ENCODE results near the gene WSB2.
A peak's percentile ranks its signal among the peaks of the same experiment; 100 is the strongest.
"Not testable (repeated sequence)": the region's sequence is repeated elsewhere in the genome, so short reads cannot be mapped to it uniquely, and the experiment has no call there.

Gene WSB2

DNA sequence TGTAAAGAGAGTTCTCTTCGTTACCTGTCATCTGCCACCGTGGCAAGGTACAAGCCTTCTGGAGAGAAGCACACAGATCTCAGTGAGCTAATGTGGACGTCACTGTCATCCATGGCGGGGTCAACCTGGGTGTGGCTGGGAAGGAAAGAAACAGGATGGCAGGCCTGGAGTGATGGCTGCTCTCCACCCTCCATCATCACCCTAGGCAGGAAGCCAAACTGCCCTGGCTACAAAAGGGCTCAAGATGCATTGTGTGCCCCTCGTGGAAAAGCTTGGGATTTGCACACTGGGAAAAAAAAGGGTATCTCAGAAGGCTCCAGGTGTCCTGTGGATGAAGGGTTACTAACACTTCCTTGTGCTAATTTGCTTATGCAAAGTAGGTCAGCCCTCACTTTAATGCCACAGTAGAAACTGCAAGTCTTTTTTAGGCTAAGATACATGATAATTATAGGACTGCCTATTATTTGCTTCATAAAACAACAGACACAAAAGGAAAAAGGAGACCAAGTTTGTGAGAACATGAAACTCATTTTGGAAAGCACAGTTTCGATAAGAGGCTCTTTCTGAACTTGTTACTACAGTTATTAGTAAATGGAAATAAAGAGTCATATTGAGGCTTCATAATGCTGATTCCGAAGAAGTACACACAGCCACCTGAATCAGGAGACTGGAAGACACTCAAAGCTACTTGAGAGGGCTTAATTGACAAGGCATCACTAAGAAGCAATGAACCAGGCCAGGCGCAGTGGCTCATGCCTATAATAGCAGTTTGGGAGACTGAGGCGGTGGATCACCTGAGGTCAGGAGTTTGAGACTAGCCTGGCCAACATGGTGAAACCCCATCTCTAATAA lies 25.6 kb downstream of the WSB2 start:
- no peak for DNase-seq (ENCODE audit: low read depth, low spot score)

DNA sequence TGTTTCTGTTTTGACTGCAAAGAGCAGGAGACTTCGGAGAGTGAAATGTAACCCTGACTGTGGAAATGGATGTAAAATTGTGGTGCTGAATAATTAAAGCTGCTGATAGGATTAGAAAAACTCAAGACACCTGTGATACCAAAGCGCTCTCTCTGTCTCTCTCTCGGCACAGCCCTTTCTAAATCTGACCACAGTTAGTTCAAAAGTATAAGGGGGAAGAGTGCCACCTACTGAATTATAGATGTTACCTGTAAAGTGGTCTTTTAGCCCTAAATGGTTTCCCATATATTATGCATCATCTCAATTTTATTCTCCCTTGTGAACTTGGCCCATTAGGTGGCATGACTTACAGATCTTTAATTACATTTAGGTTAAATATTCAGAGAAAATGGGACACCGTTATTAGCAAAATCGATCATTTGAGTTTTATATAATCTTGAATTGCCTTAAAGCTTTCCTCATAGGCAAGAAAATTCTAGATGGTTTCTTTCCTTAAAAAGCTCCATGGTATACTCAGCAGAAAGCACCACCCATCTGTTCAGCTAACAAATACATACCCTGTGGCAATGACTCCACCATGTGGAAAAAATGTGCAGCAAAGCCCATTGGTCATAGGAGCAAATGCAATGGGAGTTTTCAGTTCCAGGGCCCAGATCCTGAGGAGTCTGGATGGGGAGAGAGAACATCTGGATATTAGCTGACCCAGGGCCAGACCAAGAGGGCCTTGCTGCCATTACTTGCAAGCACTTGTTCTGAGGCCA lies 26.4 kb downstream of the WSB2 start:
- DNase-seq (ENCODE audit: low read depth, low spot score), result no peak

DNA sequence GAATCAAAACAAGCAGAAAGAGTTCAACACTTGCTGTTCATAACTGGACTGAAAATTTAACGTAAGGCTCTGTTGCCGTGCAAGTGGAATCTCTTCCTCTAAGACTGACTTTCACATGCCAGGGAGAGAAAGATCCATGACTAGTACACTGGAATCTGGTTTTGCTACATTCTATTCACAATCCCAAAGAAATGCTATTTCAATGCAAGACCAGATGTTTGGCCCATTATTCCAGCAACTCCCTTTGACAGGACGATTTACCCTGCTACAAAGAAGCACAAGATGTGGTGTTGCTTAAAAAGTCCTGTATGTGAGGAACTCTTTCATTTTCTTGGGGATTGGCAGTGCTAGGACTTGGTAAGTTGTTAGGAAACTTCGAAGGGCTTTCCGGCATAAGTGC lies 27.1 kb downstream of the WSB2 start:
- no peak for DNase-seq (ENCODE audit: low read depth, low spot score)

DNA sequence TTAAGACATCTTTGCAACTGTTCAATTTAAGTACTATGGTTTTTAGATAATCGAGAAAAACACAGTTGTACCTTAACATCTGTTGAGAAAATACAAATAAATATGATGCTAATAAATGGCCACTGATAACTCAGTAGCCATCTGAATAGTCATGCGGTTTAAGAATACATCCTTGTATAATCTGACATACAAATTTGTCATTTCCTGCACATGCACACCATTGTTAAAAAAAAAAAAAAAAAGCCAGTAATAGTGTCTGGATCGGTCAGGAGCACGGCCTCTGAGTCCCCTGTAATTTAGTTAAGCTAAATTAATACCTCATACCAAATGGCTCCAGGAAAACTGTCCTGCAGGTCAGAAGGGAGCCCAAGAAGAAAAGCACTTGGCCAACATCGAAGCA lies 27.7 kb downstream of the WSB2 start:
- no peak for DNase-seq (ENCODE audit: low read depth, low spot score)

DNA sequence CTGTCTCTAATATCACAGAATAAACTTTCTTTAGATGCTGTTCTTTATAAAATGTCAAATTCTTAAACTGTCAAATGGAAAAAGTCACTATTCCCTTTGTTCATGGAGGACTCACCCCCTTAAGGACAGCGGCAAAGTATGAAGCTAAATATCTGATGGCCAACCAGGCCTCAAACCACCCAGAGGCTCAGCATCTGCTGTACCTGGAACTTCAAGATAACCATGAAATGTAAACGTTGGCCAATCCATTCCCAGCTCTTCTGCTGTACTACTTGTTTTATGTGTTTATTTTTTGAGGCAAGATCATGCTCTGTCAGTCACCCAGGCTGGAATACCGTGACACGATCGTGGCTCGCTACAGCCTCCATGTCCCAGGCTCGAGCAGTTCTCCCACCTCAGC lies 28.8 kb downstream of the WSB2 start:
- no peak for DNase-seq (ENCODE audit: low read depth, low spot score)

DNA sequence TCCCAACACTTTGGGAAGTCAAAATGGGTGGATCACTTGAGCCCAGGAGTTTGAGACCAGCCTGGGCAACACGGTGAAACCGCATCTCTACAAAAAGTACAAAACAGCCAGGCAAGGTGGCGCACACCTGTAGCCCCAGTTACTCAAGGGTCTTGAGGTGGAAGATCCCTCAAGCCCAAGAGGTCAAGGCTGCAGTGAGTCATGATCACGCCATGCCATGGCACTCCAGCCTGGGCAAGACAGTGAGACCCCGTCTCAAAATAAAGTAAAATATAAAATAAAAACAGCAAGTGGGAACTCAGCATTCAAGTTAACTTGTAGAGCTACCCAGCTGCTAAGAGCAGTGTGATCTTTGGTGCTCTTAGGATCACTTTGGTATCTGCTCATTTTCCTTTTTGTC lies 31.8 kb downstream of the WSB2 start:
- no peak for DNase-seq (ENCODE audit: low read depth, low spot score)

DNA sequence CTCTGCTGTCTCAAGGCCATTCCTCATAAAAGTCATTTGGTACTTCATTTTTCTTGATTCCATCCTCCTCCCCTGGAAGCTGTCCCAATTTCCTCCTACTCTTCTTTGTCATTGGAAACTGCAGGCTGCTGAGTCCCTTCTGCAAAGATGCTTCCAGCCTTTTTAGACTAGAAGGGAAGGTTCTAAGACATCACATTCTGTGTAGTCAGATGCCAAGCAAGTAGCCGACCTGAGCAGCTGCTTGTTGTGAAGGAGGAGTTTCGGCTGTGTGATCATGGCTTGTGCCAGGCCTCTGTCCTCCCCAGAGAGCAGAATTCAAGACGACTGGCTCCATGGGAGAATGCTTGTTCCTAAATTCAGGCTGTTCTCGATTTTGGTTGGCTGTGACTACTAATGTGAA lies 35.8 kb downstream of the WSB2 start:
- DNase-seq (ENCODE audit: low read depth, low spot score), result no peak

DNA sequence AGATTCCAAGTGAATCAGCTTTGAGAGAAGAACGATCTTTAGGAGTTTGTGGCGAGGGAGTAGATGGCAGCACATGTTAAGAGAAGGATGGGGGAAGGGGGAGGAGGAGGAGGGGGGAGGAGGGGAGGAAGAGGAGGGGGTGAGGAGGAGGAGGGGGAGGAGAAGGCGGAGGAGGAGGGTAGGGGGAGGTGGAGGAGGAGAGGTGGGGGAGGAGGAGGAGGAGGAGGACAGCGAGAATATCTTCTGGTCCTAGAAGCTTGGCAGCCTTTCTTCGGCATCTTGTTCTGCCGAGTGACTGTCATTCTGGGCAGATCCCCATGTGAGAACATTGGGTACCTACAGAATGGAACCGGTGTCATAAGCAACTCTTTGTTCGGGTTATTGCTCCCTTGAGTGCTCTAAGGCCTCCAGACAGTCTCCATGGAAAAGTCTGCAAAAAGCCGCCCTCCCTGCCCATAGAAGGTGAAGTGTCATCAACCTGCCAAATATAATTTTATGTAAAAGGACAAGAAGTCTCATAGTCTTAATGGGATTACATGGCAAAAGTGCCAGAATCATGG lies 37.6 kb downstream of the WSB2 start:
- no peak for DNase-seq (ENCODE audit: low read depth, low spot score)

DNA sequence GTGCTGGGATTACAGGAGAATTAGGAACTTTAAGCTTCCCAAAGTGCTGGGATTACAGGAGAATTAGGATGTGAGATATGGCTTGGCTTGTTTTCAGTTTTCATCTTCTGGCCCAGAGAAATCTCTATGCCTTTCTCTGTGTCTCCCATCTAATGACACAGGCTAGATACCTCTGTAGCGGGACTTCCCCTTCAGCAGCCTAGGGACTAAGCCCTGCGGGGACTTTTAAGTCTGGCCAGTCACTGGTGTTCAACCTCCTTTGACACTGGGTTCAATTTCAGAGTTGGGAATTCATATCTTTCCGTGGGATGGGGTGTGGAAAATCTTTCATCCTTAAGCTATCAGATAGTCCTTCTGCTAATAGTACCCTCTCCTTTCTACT lies 38.3 kb downstream of the WSB2 start:
- no peak for DNase-seq (ENCODE audit: low read depth, low spot score)

DNA sequence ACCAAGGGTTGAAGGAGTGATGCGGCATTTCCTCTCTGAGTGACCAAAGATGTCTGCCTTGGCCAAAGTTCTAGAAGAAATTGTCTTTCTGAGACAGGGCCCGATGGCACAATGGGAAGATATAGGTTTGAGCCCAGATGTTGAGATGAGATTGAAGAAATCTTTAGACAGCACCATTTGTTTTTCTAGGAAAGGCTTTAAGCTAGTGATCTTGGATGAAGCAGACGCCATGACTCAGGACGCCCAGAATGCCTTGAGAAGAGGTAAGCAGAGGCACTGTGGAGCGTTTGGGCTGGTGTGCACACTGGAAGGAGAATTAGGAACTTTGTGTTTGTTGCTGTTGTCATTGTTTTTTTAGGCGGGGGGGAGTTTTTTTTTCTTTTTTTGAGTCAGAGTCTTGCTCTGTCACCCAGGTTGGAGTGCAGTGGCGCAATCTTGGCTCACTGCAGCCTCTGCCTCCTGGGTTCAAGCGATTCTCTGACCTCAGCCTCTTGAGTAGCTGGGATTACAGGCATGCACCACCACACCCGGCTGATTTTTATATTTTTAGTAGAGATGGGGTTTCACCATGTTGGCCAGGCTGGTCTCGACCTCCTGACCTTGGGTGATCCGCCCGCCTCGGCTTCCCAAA lies 38.8 kb downstream of the WSB2 start:
- DNase-seq (ENCODE audit: low read depth, low spot score), result not testable (repeated sequence)

DNA sequence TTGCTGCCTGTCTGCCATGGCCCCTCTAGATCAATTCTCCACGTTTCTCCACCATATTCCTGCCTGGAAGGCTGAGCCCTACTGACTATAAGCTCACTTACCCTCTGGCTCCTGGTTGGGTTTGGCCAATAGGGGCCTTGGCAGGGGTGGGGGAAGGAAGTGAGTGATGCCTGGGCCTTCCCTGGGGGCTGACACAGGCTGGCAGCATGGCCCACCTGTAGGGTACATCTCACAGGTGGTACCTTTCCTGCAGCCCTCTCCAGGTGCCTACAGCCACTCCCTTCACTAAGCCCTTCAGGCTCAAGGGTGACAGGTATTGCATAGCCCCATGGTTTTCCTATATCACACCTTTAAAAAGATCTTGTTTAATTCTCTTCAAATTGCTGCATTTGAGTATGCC lies 40.9 kb downstream of the WSB2 start:
- DNase-seq (ENCODE audit: low read depth, low spot score), result no peak

DNA sequence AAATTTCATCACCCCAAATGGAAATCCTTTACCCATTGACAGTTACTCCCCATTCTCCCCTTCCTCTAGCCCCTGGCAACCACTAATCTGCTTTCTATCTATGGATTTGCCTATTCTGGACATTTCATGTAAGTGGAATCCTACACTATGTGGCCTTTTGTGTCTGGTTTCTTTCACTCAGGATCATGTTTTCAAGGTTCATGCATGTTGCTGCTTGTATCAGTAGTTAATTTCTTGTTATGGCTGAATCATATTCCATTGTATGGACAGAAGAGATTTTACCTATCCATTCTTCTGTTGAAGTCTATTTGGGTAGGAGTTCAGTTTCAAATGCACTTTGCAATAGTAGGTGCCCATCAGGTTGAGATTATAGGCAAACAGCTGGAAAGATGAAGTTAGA lies 43.1 kb downstream of the WSB2 start:
- no peak for DNase-seq (ENCODE audit: low read depth, low spot score)

DNA sequence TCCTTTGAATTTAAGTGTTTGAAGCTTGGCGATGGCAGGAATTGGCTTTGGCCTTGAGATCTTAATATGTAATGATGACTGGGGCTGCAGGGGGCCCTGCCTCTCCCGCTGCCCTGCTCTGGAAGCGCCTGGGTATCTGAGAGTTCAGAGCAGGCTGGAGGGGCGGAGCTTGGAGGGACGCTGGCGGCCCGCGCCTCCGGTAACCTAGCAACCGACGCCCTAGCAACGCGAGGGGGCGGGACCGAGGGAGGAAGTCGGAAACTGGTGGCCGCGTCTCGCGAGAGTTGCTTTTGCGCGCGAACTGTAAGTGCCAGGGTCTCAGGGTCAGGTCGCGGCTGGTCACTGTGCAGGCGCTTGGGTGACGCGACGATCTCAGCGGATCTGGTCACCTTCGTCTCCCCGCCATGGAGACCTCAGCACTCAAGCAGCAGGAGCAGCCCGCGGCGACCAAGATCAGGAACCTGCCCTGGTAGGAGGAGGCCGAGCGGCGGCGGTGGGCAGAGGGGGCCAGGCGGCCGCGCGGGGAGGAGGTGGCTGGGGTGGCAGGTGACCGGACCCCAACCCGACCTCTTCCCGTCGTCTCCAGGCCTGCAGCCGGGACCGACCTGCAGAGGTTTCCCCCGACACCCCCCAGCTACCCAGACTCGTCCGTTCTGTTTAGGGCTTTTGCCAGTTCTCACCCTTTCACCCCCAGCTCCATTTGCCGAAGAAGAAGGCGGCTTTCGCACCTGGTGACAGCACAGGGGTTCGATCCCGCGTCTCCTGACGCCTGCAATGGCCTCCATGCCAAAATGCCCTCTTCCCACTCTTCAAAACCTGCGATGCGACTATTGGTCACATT lies 44.3 kb downstream of the WSB2 start, which contains the start of gene RFC5:
RFC5 (plus strand) TSS at position 280 of the 841 bp plus-strand sequence; CDS start at position 405, 125 bp downstream.
- DNase-seq (ENCODE audit: low read depth, low spot score), result peak; percentile 95

DNA sequence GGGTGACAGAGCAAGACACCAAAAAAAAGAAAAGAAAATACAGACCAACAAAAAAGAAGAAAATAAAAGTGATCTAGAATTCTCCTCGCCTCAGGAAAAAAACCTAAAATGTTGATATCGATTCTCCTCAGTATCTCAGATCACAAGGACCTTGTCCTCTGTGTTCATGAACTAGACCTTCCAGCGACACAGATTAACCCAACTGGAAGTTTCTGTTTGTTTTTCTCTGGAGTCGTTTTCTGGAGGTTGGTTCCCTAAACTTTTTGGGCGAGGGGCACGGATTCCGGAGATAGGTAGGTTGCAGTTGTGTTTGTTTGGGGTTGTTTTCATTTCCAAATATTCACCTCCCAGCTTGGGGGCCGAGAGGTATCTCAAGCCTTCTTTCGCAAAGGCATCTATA lies 45.0 kb downstream of the WSB2 start:
- DNase-seq (ENCODE audit: low read depth, low spot score), result no peak

DNA sequence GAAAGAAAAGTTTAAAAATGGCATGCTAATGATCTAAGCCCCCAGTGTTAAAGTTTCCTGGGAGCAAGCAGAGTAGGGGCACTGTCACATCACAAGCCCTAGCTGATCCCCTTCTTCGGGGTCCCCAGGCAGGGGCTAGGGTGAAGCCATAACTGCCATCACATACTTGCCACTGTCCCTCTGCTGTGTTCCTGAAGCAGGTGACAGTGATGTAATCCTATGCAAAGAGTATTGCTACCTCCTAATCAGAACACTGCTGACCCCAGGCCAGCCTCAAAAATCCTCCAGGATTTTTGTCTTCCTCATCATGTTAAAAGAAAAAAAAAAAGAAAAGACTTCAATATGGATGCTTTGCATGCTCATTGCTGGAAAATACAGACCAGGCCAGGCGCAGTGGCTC lies 45.7 kb downstream of the WSB2 start:
- no peak for DNase-seq (ENCODE audit: low read depth, low spot score)

DNA sequence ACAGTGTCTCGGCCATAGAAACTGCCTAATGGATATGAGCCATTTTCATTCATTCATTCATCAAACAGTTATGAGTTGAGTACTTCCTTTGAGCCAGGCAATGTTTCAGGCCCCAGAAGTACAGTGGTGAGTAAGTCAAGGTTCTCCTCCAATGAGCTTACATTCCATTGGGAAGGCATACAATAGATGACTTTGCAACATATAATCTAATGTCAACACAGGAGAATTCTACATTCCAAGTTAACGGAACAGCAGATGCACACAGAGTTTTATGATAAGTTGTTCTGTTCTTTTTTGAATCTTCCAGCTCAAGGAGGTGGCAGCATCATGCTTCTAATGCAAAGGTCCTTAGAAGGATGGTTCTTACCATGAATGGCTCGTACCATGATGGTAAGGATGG lies 47.7 kb downstream of the WSB2 start:
- DNase-seq (ENCODE audit: low read depth, low spot score), result no peak

DNA sequence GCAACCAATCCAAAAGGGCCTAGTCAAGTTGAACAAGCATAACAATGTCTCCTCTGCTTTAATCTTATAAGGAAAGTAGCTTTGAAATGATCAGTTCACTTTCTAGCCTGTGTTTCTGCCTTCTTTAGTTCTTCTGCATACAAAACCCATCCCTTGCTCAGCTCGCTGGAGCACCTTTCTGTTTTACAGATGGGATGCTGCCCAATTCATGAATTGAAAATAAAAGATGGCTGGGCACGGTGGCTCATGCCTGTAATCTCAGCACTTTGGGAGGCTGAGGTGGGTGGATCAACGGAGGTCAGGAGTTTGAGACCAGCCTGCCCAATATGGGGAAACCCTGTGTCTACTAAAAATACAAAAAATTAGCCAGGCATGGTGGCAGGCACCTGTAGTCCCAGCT lies 49.0 kb downstream of the WSB2 start:
- DNase-seq (ENCODE audit: low read depth, low spot score), result no peak

DNA sequence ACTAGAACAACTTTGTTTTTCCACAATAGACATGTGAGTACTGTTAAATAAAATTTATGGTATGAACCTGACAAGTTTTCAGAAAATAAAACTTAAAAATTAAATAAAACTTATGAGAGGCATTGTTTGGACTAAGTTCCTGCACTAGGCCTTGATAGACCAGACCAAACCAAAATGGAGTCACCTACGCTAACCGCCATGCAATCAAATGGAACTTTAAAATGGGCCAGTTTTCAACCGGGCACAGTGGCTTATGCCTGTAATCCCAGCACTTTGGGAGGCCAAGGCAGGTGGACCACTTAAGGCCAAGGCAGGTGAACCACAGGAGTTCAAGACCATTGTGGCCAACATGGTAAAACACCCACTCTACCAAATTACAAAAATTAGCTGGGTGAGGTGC lies 49.6 kb downstream of the WSB2 start:
- no peak for DNase-seq (ENCODE audit: low read depth, low spot score)

DNA sequence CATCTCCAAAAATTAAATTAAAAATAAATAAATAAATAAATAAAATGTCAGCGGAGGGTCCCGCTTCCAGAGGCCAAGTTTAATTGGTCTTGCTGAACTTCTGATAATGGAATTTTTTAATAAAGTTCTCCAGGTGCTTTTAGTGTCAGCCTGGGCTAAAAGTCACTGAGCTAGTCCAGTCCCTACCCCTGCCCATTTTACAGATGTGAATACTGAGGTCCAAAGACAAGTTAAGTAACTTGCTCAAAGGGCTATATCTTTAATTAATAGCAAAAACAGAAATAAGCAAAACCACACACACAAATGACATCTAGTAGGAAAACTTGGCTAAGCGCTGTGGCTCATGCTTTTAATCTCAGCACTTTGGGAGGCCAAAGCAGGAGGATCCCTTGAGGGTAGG lies 50.1 kb downstream of the WSB2 start:
- no peak for DNase-seq (ENCODE audit: low read depth, low spot score)

DNA sequence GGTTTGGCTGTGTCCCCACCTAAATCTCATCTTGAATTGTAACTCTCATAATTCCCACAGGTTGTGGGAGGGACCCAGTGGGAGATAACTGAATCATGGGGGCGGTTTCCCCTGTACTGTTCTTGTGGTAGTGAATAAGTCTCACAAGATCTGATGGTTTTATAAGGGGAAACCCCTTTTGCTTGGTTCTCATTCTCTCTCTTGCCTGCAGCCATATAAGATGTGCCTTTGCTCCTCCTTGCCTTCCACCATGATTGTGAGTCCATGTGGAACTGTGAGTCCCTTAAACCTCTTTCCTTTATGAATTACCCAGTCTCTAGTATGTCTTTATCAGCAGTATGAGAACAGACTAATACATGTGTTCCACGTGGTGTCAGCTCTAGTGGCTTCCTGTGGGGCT lies 61.2 kb downstream of the WSB2 start:
- DNase-seq (ENCODE audit: low read depth, low spot score), result not testable (repeated sequence)

DNA sequence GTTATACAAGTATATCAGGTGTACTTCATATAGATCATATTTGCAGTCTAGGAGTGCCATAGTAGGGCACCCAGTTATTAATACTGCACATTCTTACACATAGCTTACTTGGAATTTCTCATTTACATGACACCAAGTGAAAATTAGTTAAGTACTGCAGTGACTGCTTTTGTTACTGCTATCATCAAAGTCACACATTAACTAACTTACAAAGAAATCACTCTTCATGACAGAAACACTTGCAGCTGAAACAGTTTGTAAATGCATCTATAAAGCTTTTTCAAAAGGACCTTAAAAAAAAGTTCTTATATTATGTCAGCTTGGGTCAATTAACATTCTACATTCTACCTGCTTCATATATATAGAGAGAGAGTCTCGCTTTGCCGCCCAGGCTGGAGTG lies 62.3 kb downstream of the WSB2 start:
- DNase-seq (ENCODE audit: low read depth, low spot score), result no peak
